ENCODE measurements around the gene DSE. TPM values are rescaled to one million over a fixed set of nuclear protein-coding genes. Genes with fewer than 3 reads are reported as not detected.

Gene DSE
- total RNA-seq, 2 experiments from 2014 or later = 3.7 to 3.8 TPM

- peaks cover 34% of the 10 kb centered on the region for H3K27me3 Mint-ChIP-seq (ENCODE audit: low read depth)
- no peak overlapping the region for H3K4me3 Mint-ChIP-seq
- H3K4me1 Mint-ChIP-seq (ENCODE audit: low read depth) = peaks cover 24% of the 10 kb centered on the region
- CTCF ChIA-PET = interaction anchor here (0.6 to 4.6 kb wide), 15 partner anchors 10 to 192 kb away, joined by 3 to 24 read pairs (median 3); no protein-coding TSS in a partner anchor
- DNase-seq = no peak
- POLR2A ChIA-PET = no interaction called here
- peak; percentile 73 for ATAC-seq
- H3K27ac Mint-ChIP-seq = no peak overlapping the region
- H3K9me3 Mint-ChIP-seq (ENCODE audit: insufficient read depth) = no peaks in the 10 kb centered on the region
- no peaks in the 10 kb centered on the region for H3K36me3 Mint-ChIP-seq (ENCODE audit: low read depth)
Observed at GRCh38 chr6:116444092-116444491, 73.3 kb downstream of the DSE start.

GRCh38 chr6:116444575-116444974 lies 73.8 kb downstream of the DSE start:
- Mint-ChIP-seq H3K27ac (no peak overlapping the region), H3K9me3 (ENCODE audit: insufficient read depth) (no peaks in the 10 kb centered on the region)
- CTCF ChIA-PET = interaction anchor here (0.6 to 4.6 kb wide), 20 partner anchors 10 to 193 kb away, joined by 3 to 24 read pairs (median 3); no protein-coding TSS in a partner anchor

GRCh38 chr6:116445102-116445501 lies 74.4 kb downstream of the DSE start:
- DNase-seq (peak; percentile 40), ATAC-seq (peak; percentile 29)
- POLR2A ChIA-PET = no interaction called here
- CTCF ChIA-PET = interaction anchor here (0.6 to 4.6 kb wide), 15 partner anchors 10 to 175 kb away, joined by 3 to 24 read pairs (median 3); no protein-coding TSS in a partner anchor
- H3K27ac Mint-ChIP-seq = peak overlapping the region; percentile 12
- no peaks in the 10 kb centered on the region for H3K36me3 Mint-ChIP-seq (ENCODE audit: low read depth)
- H3K4me3 Mint-ChIP-seq = no peak overlapping the region
- H3K9me3 Mint-ChIP-seq (ENCODE audit: insufficient read depth) = no peaks in the 10 kb centered on the region
- H3K4me1 Mint-ChIP-seq (ENCODE audit: low read depth) = peaks cover 30% of the 10 kb centered on the region
- peaks cover 31% of the 10 kb centered on the region for H3K27me3 Mint-ChIP-seq (ENCODE audit: low read depth)

More at GRCh38 chr6:116444575-116444974, 73.8 kb downstream of the DSE start:
- H3K4me3 Mint-ChIP-seq = no peak overlapping the region
- POLR2A ChIA-PET = no interaction called here
- no peak for DNase-seq
- peaks cover 32% of the 10 kb centered on the region for H3K27me3 Mint-ChIP-seq (ENCODE audit: low read depth)
- H3K4me1 Mint-ChIP-seq (ENCODE audit: low read depth) = peaks cover 25% of the 10 kb centered on the region
- H3K36me3 Mint-ChIP-seq (ENCODE audit: low read depth) = no peaks in the 10 kb centered on the region
- ATAC-seq = peak; percentile 66

GRCh38 chr6:116446399-116446798 lies 75.7 kb downstream of the DSE start:
- ChIA-PET CTCF (interaction anchor here (0.8 to 4.6 kb wide), 4 partner anchors 9 to 114 kb away, joined by 3 to 24 read pairs (median 8); no protein-coding TSS in a partner anchor), POLR2A (no interaction called here)
- Mint-ChIP-seq H3K27ac (no peak overlapping the region), H3K27me3 (ENCODE audit: low read depth) (peaks cover 25% of the 10 kb centered on the region), H3K4me3 (no peak overlapping the region), H3K9me3 (ENCODE audit: insufficient read depth) (no peaks in the 10 kb centered on the region), H3K4me1 (ENCODE audit: low read depth) (peaks cover 42% of the 10 kb centered on the region), H3K36me3 (ENCODE audit: low read depth) (no peaks in the 10 kb centered on the region)
- ATAC-seq (no peak), DNase-seq (no peak)

GRCh38 chr6:116447052-116447451 lies 76.3 kb downstream of the DSE start:
- Mint-ChIP-seq H3K36me3 (ENCODE audit: low read depth) (no peaks in the 10 kb centered on the region), H3K27me3 (ENCODE audit: low read depth) (peaks cover 19% of the 10 kb centered on the region), H3K9me3 (ENCODE audit: insufficient read depth) (no peaks in the 10 kb centered on the region), H3K27ac (no peak overlapping the region), H3K4me1 (ENCODE audit: low read depth) (peaks cover 46% of the 10 kb centered on the region), H3K4me3 (no peak overlapping the region)
- ATAC-seq (no peak), DNase-seq (no peak)
- ChIA-PET CTCF (interaction anchor here (0.6 to 4.6 kb wide), 4 partner anchors 8 to 87 kb away, joined by 3 to 24 read pairs (median 3); no protein-coding TSS in a partner anchor), POLR2A (no interaction called here)

GRCh38 chr6:116447496-116448011 lies 76.8 kb downstream of the DSE start:
- DNase-seq = no peak
- Mint-ChIP-seq H3K4me1 (ENCODE audit: low read depth) (peaks cover 46% of the 10 kb centered on the region), H3K4me3 (no peak overlapping the region), H3K27ac (no peak overlapping the region), H3K9me3 (ENCODE audit: insufficient read depth) (no peaks in the 10 kb centered on the region), H3K36me3 (ENCODE audit: low read depth) (no peaks in the 10 kb centered on the region), H3K27me3 (ENCODE audit: low read depth) (peaks cover 14% of the 10 kb centered on the region)
- POLR2A ChIA-PET = no interaction called here
- ATAC-seq = no peak
- CTCF ChIA-PET = interaction anchor here (0.6 to 4.6 kb wide), 4 partner anchors 11 to 179 kb away, joined by 3 to 24 read pairs (median 3); no protein-coding TSS in a partner anchor

GRCh38 chr6:116449565-116449964 lies 78.8 kb downstream of the DSE start:
- Mint-ChIP-seq H3K4me3 (no peak overlapping the region), H3K4me1 (ENCODE audit: low read depth) (peaks cover 43% of the 10 kb centered on the region), H3K9me3 (ENCODE audit: insufficient read depth) (no peaks in the 10 kb centered on the region), H3K36me3 (ENCODE audit: low read depth) (peaks cover 2% of the 10 kb centered on the region), H3K27me3 (ENCODE audit: low read depth) (peaks cover 16% of the 10 kb centered on the region), H3K27ac (no peak overlapping the region)
- DNase-seq (no peak), ATAC-seq (no peak)
- ChIA-PET POLR2A (no interaction called here), CTCF (no interaction called here)

GRCh38 chr6:116450185-116450710 lies 79.5 kb downstream of the DSE start:
- no peak for DNase-seq
- Mint-ChIP-seq H3K9me3 (ENCODE audit: insufficient read depth) (no peaks in the 10 kb centered on the region), H3K4me1 (ENCODE audit: low read depth) (peaks cover 36% of the 10 kb centered on the region), H3K27me3 (ENCODE audit: low read depth) (peaks cover 16% of the 10 kb centered on the region), H3K4me3 (no peak overlapping the region), H3K36me3 (ENCODE audit: low read depth) (peaks cover 2% of the 10 kb centered on the region), H3K27ac (no peak overlapping the region)
- CTCF ChIA-PET = no interaction called here
- POLR2A ChIA-PET = interaction anchor here (0.7 kb wide), 1 partner anchor 23 kb away, joined by 3 read pairs; no protein-coding TSS in a partner anchor
- no peak for ATAC-seq

GRCh38 chr6:116450769-116451740 lies 80.3 kb downstream of the DSE start:
- no peak overlapping the region for H3K4me3 Mint-ChIP-seq
- no peak overlapping the region for H3K27ac Mint-ChIP-seq
- H3K36me3 Mint-ChIP-seq (ENCODE audit: low read depth) = peaks cover 2% of the 10 kb centered on the region
- ATAC-seq (no peak), DNase-seq (no peak)
- peaks cover 38% of the 10 kb centered on the region for H3K4me1 Mint-ChIP-seq (ENCODE audit: low read depth)
- peaks cover 16% of the 10 kb centered on the region for H3K27me3 Mint-ChIP-seq (ENCODE audit: low read depth)
- H3K9me3 Mint-ChIP-seq (ENCODE audit: insufficient read depth) = no peaks in the 10 kb centered on the region
- ChIA-PET CTCF (interaction anchor here (1.8 kb wide), 1 partner anchor 172 kb away, joined by 3 read pairs; no protein-coding TSS in a partner anchor), POLR2A (interaction anchor here (0.7 kb wide), 2 partner anchors 22 to 120 kb away, joined by 3 read pairs; no protein-coding TSS in a partner anchor)

- ChIA-PET POLR2A (no interaction called here), CTCF (interaction anchor here (1.8 kb wide), 1 partner anchor 173 kb away, joined by 3 read pairs; no protein-coding TSS in a partner anchor)
- DNase-seq (no peak), ATAC-seq (no peak)
- H3K36me3 Mint-ChIP-seq (ENCODE audit: low read depth) = peaks cover 2% of the 10 kb centered on the region
- no peak overlapping the region for H3K27ac Mint-ChIP-seq
- H3K4me1 Mint-ChIP-seq (ENCODE audit: low read depth) = peaks cover 43% of the 10 kb centered on the region
- no peak overlapping the region for H3K4me3 Mint-ChIP-seq
- H3K9me3 Mint-ChIP-seq (ENCODE audit: insufficient read depth) = no peaks in the 10 kb centered on the region
- peaks cover 16% of the 10 kb centered on the region for H3K27me3 Mint-ChIP-seq (ENCODE audit: low read depth)
Observed at GRCh38 chr6:116451916-116452315, 81.2 kb downstream of the DSE start.

GRCh38 chr6:116452531-116452930 lies 81.8 kb downstream of the DSE start:
- Mint-ChIP-seq H3K36me3 (ENCODE audit: low read depth) (peaks cover 2% of the 10 kb centered on the region), H3K4me1 (ENCODE audit: low read depth) (peaks cover 46% of the 10 kb centered on the region), H3K4me3 (no peak overlapping the region), H3K27me3 (ENCODE audit: low read depth) (peaks cover 16% of the 10 kb centered on the region), H3K27ac (no peak overlapping the region), H3K9me3 (ENCODE audit: insufficient read depth) (no peaks in the 10 kb centered on the region)
- ChIA-PET CTCF (interaction anchor here (1.8 kb wide), 1 partner anchor 173 kb away, joined by 3 read pairs; no protein-coding TSS in a partner anchor), POLR2A (no interaction called here)
- DNase-seq (no peak), ATAC-seq (no peak)

Measured in activated CD8-positive, alpha-beta T cell treated with anti-CD3 and anti-CD28 coated beads, Interleukin-2, amount 10 ng/mL, durations not matched to agents 7 days and 5 days (primary cell).